GM21447 (cell line): ENCODE data around the gene MGAT4A.

ENCODE experiments used
- ATAC-seq: cut with Tn5 transposase; IDR thresholded peaks from one replicate; pipeline ENCODE4 v1.9.1; 2021; ENCODE audit not compliant: unreplicated experiment

MGAT4A gene

GRCh38 chr2:98579926-98580325, 151.0 kb downstream of the MGAT4A start:
- no peak for ATAC-seq

GRCh38 chr2:98578231-98578630, 152.7 kb downstream of the MGAT4A start:
- ATAC-seq = no peak

- ATAC-seq = no peak
Measured at GRCh38 chr2:98577313-98577712, 153.6 kb downstream of the MGAT4A start.

GRCh38 chr2:98576666-98577312, 154.1 kb downstream of the MGAT4A start:
- ATAC-seq = no peak

GRCh38 chr2:98573426-98573825, 157.5 kb downstream of the MGAT4A start:
- ATAC-seq = no peak

- no peak for ATAC-seq
Measured at GRCh38 chr2:98572676-98573075, 158.3 kb downstream of the MGAT4A start.

GRCh38 chr2:98572211-98572610, 158.7 kb downstream of the MGAT4A start:
- no peak for ATAC-seq

GRCh38 chr2:98571796-98572195, 159.1 kb downstream of the MGAT4A start:
- no peak for ATAC-seq

GRCh38 chr2:98571121-98571701, 159.7 kb downstream of the MGAT4A start:
- ATAC-seq = no peak

- no peak for ATAC-seq
Measured at GRCh38 chr2:98570356-98570755, 160.6 kb downstream of the MGAT4A start.

- ATAC-seq = no peak
Measured at GRCh38 chr2:98569915-98570314, 161.0 kb downstream of the MGAT4A start.

- ATAC-seq = no peak
Measured at GRCh38 chr2:98569197-98569793, 161.6 kb downstream of the MGAT4A start.
